HK-2 (cell line): ENCODE measurements around the gene PARP2.

ENCODE experiments used
- DNase-seq: peaks from one replicate; pipeline ENCODE4 v3.0.0-alpha.2; 2018; ENCODE audit not compliant: unreplicated experiment

PARP2 gene

GRCh38 chr14:20400589-20400964, 57.1 kb downstream of the PARP2 start:
- DNase-seq = no peak

DNA sequence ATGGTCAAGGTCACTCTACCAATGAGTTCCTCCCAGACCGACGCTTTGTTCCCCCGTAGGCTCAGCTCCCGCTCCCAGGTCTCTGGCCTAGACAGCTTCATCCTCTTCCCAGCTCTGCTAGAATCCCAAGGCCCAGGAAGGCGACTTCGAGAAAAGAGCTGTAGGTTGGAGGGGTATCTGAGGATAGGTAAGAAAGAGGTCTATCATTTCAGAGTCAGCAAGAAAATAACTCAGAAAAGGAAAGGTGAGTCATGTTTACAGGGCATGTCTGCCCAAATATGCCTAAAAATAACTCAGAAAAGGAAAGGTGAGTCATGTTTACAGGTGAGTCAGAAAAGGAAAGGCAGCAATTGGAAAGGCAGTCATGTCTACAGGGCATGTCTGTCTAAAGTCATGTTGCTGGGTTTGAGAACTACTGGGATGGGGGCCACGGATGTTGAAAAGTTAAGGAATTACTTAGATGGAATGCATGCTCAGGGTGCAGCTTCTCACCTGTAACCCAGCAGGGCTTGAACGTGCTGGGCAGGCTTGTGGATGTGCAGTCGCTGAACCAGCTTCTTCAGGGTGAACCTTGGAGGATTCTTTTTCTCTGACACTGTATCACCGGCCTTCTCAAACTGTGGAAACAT, 57.6 kb downstream of the PARP2 start:
- DNase-seq = no peak

DNA sequence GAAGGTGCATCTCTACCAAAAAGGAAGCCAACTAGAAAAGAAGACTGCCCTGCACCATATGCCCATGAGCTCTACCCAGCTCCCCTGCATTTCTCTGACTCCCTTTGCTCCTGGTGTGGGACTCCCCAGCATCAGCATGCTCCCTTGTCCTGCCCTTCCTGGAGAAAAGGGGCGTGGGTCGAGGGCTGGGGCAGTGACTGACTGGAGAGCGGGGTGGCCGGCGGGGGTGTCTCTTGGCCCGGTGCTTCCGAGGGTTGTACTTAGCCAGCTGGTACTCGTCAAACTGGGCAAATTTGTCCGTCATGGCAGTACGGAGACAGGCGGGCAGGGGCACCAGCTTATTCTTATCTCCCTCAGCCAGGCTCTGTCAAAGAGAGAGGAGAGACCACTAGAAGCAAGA, 60.1 kb downstream of the PARP2 start:
- DNase-seq = no peak
